Lung microvascular endothelial cell (primary cell): ENCODE measurements around the gene CDK4. TPM values are rescaled to one million over a fixed set of nuclear protein-coding genes. Genes with fewer than 3 reads are reported as not detected.

Source experiments
- DNase-seq, 2 donors: peaks; one replicate each; pipeline versions ENCODE4 v3.0.0 to v3.0.0-alpha.2; 2010; ENCODE audit warnings: low read depth in 2 of 2
- total RNA-seq: library from RNA; depleted of rRNA; stranded (reverse); fragments of >200 nt; gene quantifications from 2 replicates; pipeline ENCODE4 v1.2.1, GENCODE V29; 2014

CDK4 gene
- total RNA-seq, 1 donor from 2014 or later = 110 TPM

GRCh38 chr12:57772429-57773322 is 20.6 kb upstream of the CDK4 start, which contains the start of gene EEF1AKMT3:
TSS of gene EEF1AKMT3 (plus strand) at chr12:57772614. CDS start at chr12:57772725, 111 bp downstream.
- DNase-seq = peak; percentile 37 to 60

GRCh38 chr12:57771873-57772428 is 19.8 kb upstream of the CDK4 start, which contains the start of gene METTL1:
TSS of gene METTL1 (minus strand) at chr12:57772105. CDS start at chr12:57772083, 22 bp downstream.
- DNase-seq = peak; percentile 97 to 98

- DNase-seq = peak; percentile 90
Observed at GRCh38 chr12:57771236-57771872, 19.2 kb upstream of the CDK4 start.

DNA sequence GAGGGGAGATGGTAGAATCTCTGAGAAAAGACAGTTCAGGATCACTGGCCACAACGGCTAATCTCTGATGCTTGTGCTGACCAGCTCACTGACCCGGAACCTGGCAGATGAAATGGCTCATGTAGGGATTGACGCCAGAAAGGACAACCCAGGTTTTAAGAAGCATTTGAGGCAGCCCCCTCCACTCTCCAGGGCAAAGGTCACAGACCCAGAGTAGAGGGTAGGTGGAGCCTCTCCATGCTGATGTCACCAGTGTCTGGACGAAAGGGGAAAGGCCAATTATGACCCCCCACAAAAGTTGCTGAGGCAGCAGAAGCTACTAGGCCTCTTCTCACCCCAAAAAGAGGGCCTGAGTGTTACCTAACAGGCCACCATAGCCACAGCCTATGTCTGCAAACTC is 18.6 kb upstream of the CDK4 start:
- no peak for DNase-seq

- no peak for DNase-seq
Observed at GRCh38 chr12:57769594-57769993, 17.5 kb upstream of the CDK4 start.

DNA sequence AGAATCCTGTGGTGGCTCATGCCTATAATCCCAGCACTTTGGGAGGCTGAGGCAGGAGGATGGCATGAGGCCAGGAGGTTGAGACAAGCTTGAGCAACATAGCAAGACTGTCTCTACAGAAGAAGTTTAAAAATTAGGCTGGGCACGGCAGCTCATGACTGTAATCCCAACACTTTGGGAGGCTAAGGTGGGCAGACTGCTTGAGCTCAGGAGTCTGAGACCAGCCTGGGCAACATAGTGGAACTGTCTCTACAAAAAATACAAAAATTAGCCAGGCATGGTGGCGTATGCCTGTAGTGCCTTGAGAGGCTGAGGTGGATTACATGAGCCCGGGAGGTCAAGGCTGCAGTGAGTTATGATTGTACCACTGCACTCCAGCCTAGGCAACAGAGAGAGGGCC is 15.8 kb upstream of the CDK4 start:
- DNase-seq = no peak

GRCh38 chr12:57767305-57767698 is 15.2 kb upstream of the CDK4 start:
- no peak for DNase-seq

GRCh38 chr12:57766464-57767304 is 14.6 kb upstream of the CDK4 start, which contains the start of gene CYP27B1:
TSS of gene CYP27B1 (minus strand) at chr12:57767078. CDS start at chr12:57767041, 37 bp downstream.
- DNase-seq = no peak

DNA sequence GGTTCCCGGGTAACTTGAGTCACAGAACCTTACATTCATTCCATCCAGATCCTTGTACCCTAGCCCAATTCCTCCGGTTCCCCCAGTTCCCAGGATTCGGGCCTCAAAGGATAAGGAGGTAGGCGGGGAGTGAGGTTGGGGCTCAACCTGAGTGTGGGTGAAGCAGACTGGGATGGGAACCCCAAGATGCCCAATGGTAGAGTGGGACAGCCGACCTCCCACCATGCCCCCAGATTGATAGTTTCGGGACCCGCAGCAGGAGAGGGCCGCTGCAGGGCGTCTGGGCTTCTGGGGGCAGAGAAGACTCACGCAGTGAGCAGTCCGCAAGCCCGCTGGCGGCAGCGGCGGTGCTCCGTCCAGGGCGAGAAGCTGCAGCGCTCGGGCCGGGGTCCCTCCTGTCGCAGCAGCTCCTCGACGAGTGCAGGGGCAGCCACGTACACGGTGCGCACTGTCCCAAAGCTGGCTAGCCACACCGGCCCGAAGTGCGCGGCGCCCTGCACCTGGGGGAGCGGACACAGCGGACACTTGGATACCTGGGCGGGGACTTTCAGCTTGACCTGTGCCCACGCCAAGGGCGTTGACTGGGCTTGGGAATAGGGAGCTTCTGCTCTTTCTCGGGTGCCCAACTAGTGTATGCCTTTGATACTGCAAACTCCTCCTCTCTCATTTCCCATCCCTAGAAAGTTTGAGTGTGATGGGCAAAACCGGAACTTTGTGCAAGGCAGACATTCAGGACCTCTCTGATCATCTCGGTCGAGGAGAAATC is 13.8 kb upstream of the CDK4 start:
- no peak for DNase-seq

GRCh38 chr12:57765003-57765697 is 13.0 kb upstream of the CDK4 start:
- DNase-seq = peak in 1 of 2 donors; percentile 48

GRCh38 chr12:57764662-57765002 is 12.5 kb upstream of the CDK4 start:
- no peak for DNase-seq

DNA sequence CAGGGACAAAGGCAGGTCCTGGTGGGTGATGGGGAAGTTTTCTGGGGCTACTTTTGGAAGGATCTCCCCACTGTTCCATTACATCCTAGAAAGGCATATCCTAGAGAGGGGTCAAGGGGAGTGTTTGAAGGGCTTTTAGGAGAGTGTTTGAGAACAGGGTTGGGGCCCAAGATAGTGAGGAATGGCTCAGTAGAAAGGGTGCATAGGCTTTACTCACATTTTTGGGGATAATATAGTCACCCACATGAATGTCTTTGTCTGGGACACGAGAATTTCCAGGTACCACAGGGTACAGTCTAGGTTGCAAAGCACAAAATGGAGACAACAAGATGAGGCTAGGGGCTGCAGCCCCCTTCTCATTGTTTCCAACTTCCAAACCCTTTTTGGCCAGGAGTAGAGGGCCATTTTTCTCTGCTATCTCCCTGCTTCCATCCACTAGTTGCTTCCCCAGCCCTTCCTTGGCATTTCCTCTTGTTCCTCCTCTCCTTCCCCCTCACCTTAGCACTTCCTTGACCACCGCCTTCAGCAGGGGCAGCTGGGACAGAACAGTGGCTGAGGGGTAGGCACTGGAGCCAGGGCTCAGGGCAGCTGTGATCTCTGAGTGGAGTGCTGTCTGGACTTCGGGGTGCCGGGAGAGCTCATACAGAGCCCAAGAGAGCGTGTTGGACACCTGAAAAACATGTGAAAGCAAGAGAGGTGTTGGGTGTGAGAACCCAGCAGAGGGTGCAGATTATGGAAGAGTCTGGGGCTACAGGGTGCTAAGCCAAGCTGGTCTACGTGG is 12.0 kb upstream of the CDK4 start:
- DNase-seq = no peak

DNA sequence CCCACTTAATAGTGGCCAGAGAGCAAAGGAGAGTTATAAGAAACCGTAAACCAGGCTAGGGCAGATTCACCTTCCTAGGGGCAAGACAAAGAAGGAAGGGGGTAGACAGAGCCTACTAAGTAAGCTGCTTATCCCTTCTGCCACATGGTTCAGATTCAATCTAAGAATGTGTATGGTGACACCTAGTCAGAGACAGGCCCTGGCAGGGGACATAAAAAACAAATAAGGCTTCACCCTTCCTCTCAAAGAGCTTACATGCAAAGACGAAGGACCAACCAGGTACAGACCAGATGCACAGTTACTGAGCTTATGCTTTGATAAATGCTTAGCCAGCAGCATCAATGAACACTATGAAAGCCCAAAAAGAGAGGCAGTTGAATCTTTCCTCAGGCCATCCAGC is 10.4 kb upstream of the CDK4 start:
- no peak for DNase-seq

DNA sequence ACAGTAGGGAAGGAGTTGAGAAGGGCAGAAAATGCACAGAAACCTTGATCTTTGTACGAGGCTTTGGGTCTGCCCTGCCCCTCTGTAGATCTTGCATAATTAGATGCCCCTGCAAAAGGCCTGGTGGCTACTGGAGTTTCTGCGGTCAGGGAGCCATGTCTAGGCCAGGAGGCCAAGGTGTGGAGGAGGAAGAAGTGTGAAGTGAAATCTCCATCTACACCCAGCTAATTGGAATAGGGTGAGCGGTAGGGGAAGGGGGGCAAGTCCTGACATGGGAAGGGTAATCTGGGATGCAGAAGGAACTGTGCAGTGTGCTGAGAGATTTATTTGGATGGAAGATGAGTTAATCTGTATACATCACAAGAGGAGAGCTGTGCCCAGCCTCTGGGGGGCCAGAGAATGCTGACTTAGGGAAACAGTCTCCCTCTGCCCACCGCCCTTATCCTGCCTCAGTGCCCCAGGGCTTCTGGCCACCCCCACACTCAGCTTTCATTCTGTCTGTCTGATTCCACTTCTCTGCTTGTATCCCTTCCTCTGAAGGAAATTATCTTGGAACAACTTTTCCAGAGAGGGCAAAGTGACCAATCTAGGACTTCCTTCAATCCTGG is 9.4 kb upstream of the CDK4 start:
- no peak for DNase-seq

DNA sequence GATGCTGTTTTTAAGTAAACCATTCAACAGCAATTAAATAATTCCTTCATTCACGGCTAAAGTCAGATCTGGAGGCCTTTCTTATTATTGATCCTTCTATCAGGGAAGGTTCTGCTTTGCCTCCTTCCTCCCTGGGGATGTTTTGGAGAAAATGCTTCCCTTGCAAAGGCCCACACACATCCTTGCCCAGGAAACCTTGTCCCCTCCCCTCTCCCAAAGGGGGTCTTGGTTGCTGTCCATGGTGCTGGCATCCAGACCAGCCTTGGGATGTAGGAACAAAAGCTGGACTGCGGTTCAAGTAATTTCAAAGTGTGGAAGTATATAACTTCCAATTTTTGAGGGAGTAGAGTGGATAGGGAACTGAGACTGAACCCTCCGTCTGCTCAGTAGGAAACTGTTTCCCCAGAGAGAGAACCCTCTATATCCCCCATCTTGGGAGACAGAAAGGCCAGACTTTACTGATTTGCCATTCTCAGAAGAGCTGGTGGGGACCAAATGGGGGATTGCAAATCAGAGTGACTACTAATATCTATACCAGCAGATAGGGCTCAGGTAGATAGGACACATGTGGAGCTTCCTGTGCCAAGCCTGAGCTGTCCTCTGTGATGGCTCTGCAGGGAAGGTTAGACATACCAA is 8.4 kb upstream of the CDK4 start:
- DNase-seq = no peak

GRCh38 chr12:57759360-57759980 is 7.4 kb upstream of the CDK4 start:
- DNase-seq = peak; percentile 44 to 58

GRCh38 chr12:57758552-57759359 is 6.6 kb upstream of the CDK4 start:
- no peak for DNase-seq
